IMR-90 (cell line): ENCODE data around the gene RNF213. TPM values are rescaled to one million over a fixed set of nuclear protein-coding genes. Genes with fewer than 3 reads are reported as not detected.

Experiments used
- ATAC-seq: fragments of 200-7000 bp; cut with Tn5 transposase; 2 replicates; pipeline ENCODE4 v1.9.1; 2020; ENCODE audit warnings: low read depth, mild to moderate bottlenecking, moderate library complexity
- BruUV-seq: library from RNA; stranded (reverse); fragments of 400-500 nt; replicated peaks from 2 replicates; lab custom pipeline; 2021; lab: Mats Ljungman, UMichigan
- CTCF ChIA-PET: fragments of 300-600 bp; formaldehyde crosslinking; extraction: SDS; loops from one replicate; lab custom pipeline; 2021; ENCODE audit warnings: antibody characterized with exemption; lab: Yijun Ruan, JAX
- POLR2A ChIA-PET: fragments of 300-600 bp; sonication (Branson Sonifier 250); formaldehyde crosslinking; loops from one replicate; lab custom pipeline; 2022; ENCODE audit warnings: antibody characterized with exemption; ENCODE audit not compliant: unreplicated experiment; lab: Charles Lee
- DNase-seq: peaks from one replicate; pipeline ENCODE4 v3.0.0; 2013
- H2AFZ ChIP-seq: replicated peaks from 2 replicates; pipeline ENCODE3; 2013; ENCODE audit warnings: low read length, mild to moderate bottlenecking; ENCODE audit not compliant: poor library complexity
- H2AK5ac ChIP-seq: 2 replicates; pipeline ENCODE4 v1.6.1; 2013; ENCODE audit warnings: low read depth, low read length, inconsistent platforms
- H2AK9ac ChIP-seq: replicated peaks from 2 replicates; pipeline ENCODE3; 2013; ENCODE audit warnings: mild to moderate bottlenecking, low read depth, low read length, moderate library complexity; ENCODE audit not compliant: poor library complexity
- H2BK120ac ChIP-seq: 2 replicates; pipeline ENCODE4 v1.6.1; 2013; ENCODE audit warnings: low read depth, low read length, inconsistent platforms
- H2BK15ac ChIP-seq: 3 replicates; pipeline ENCODE4 v1.6.1; 2013; ENCODE audit warnings: low read depth, low read length, inconsistent platforms
- H2BK20ac ChIP-seq: 2 replicates; pipeline ENCODE4 v1.6.1; 2013; ENCODE audit warnings: low read depth, mild to moderate bottlenecking, inconsistent platforms, low read length, moderate library complexity
- H2BK5ac ChIP-seq: 2 replicates; pipeline ENCODE4 v1.6.1; 2013; ENCODE audit warnings: mild to moderate bottlenecking, low read depth, low read length, inconsistent platforms; ENCODE audit not compliant: poor library complexity, severe bottlenecking
- H3K14ac ChIP-seq: replicated peaks from 2 replicates; pipeline ENCODE4 v1.6.1; 2013; ENCODE audit warnings: low read depth, low read length, inconsistent platforms
- H3K18ac ChIP-seq: 2 replicates; pipeline ENCODE4 v1.6.1; 2013; ENCODE audit warnings: low read depth, low read length, control low read depth
- H3K23ac ChIP-seq: 2 replicates; pipeline ENCODE4 v1.6.1; 2013; ENCODE audit warnings: low read depth, low read length, inconsistent platforms
- H3K27ac ChIP-seq: 2 replicates; pipeline ENCODE4 v1.5.1; 2013; ENCODE audit warnings: mild to moderate bottlenecking, control low read depth, low read length; ENCODE audit not compliant: insufficient read depth
- H3K27me3 ChIP-seq: 2 replicates; pipeline ENCODE4 v1.6.1; 2013; ENCODE audit warnings: low read length; ENCODE audit not compliant: control insufficient read depth, insufficient read depth
- H3K36me3 ChIP-seq: 2 replicates; pipeline ENCODE4 v1.6.1; 2013; ENCODE audit warnings: low read length, mixed read lengths; ENCODE audit not compliant: control insufficient read depth, insufficient read depth
- H3K4ac ChIP-seq: 2 replicates; pipeline ENCODE4 v1.6.1; 2013; ENCODE audit warnings: low read depth, low read length, inconsistent platforms
- H3K4me1 ChIP-seq: 2 replicates; pipeline ENCODE4 v1.6.1; 2013; ENCODE audit warnings: low read length, mixed read lengths; ENCODE audit not compliant: control insufficient read depth, insufficient read depth
- H3K4me2 ChIP-seq: 2 replicates; pipeline ENCODE4 v1.6.1; 2013; ENCODE audit warnings: low read depth, mild to moderate bottlenecking, control low read depth, low read length, moderate library complexity
- H3K4me3 ChIP-seq: 2 replicates; pipeline ENCODE4 v1.5.1; 2013; ENCODE audit warnings: low read depth, mild to moderate bottlenecking, control low read depth, low read length, moderate library complexity; ENCODE audit not compliant: insufficient read depth
- H3K56ac ChIP-seq: 2 replicates; pipeline ENCODE4 v1.6.1; 2013; ENCODE audit warnings: low read length, inconsistent platforms; ENCODE audit not compliant: insufficient read depth; ENCODE audit errors: extremely low read depth
- H3K79me1 ChIP-seq, 2 experiments: 2 replicates each; pipeline ENCODE4 v1.6.1; 2013; ENCODE audit warnings: low read length in 2 of 2, inconsistent platforms in 1 of 2, low read depth in 1 of 2
- H3K9ac ChIP-seq: 2 replicates; pipeline ENCODE4 v1.6.1; 2013; ENCODE audit warnings: low read depth, low read length, control low read depth
- H3K9me1 ChIP-seq: 2 replicates; pipeline ENCODE4 v1.6.1; 2013; ENCODE audit warnings: low read length, inconsistent platforms; ENCODE audit not compliant: insufficient read depth
- H3K9me3 ChIP-seq: 2 replicates; pipeline ENCODE4 v1.6.1; 2013; ENCODE audit warnings: low read length; ENCODE audit not compliant: control insufficient read depth, insufficient read depth
- H4K20me1 ChIP-seq: 2 replicates; pipeline ENCODE4 v1.6.1; 2013; ENCODE audit warnings: low read length, inconsistent platforms; ENCODE audit not compliant: insufficient read depth
- H4K5ac ChIP-seq: 2 replicates; pipeline ENCODE4 v1.6.1; 2013; ENCODE audit warnings: mild to moderate bottlenecking, low read depth, low read length, control low read depth
- H4K8ac ChIP-seq, 2 experiments: 2 replicates each; pipeline ENCODE4 v1.6.1; 2013; ENCODE audit warnings: low read depth in 2 of 2, low read length in 2 of 2, control low read depth in 1 of 2, inconsistent platforms in 1 of 2
- H4K91ac ChIP-seq: 2 replicates; pipeline ENCODE4 v1.6.1; 2013; ENCODE audit warnings: low read depth, low read length, inconsistent platforms; ENCODE audit not compliant: insufficient read depth
- BHLHE40 ChIP-seq: fragments of 150-350 bp; IDR thresholded peaks from 2 replicates; pipeline ENCODE4 v1.6.1; 2016; ENCODE audit warnings: mild to moderate bottlenecking, low read depth, low read length
- CEBPB ChIP-seq: IDR thresholded peaks from 2 replicates; pipeline ENCODE4 v1.6.1; 2012; ENCODE audit warnings: low read depth, low read length, improper control_type of control experiment
- CHD1 ChIP-seq: IDR thresholded peaks from 2 replicates; pipeline ENCODE4 v1.6.1; 2012; ENCODE audit warnings: low read depth, low read length, improper control_type of control experiment
- MAFK ChIP-seq: IDR thresholded peaks from 2 replicates; pipeline ENCODE4 v1.6.1; 2012; ENCODE audit warnings: low read depth, low read length, improper control_type of control experiment
- NFE2L2 ChIP-seq: fragments of 150-350 bp; IDR thresholded peaks from 2 replicates; pipeline ENCODE4 v1.6.1; 2016; ENCODE audit warnings: low read depth, mild to moderate bottlenecking, low read length
- POLR2A ChIP-seq: IDR thresholded peaks from 2 replicates; pipeline ENCODE4 v1.6.1; 2012; ENCODE audit warnings: mild to moderate bottlenecking, low read depth, low read length
- RAD21 ChIP-seq: IDR thresholded peaks from 2 replicates; pipeline ENCODE4 v1.6.1; 2012; ENCODE audit warnings: low read length, improper control_type of control experiment
- WGBS, 2 experiments: methylation state at CpG; one replicate each; pipeline versions ENCODE4 v1.1.5 to v1.1.7; 2013; ENCODE audit warnings: missing lambda C conversion rate in 2 of 2; ENCODE audit not compliant: insufficient read length in 1 of 2; ENCODE audit errors: extremely low coverage in 2 of 2; 5-methylcytosine and 5-hydroxymethylcytosine counted together
- dilution Hi-C: fragments of 300-500 bp; cut with HindIII; formaldehyde crosslinking; loops from one replicate; pipeline ENCODE4 v1.14.3; 2018; ENCODE audit warnings: low sequenced_read_pairs; ENCODE audit not compliant: unreplicated experiment
- in situ Hi-C: fragments of 300-500 bp; cut with MboI; formaldehyde crosslinking; loops from 3 replicates; pipeline ENCODE4 v1.14.3; 2019; ENCODE audit warnings: low sequenced_read_pairs, inconsistent platforms, mixed read lengths
- intact Hi-C: fragments of 100-400 bp; cut with micrococcal nuclease; formaldehyde crosslinking; loops from 2 replicates; pipeline ENCODE4 v1.10.0; 2022
- polyA plus RNA-seq, 3 experiments: library from polyadenylated mRNA; depleted of rRNA; stranded (reverse); fragments of >200 nt; gene quantifications; 2 replicates each; pipeline ENCODE4 v1.2.3, GENCODE V29; 2012; ENCODE audit warnings: low replicate concordance in 1 of 3
- total RNA-seq: library from RNA; depleted of rRNA; stranded (reverse); fragments of >200 nt; gene quantifications from 2 replicates; pipeline ENCODE4 v1.2.3, GENCODE V29; 2012

RNF213 gene
- total and polyA plus RNA-seq, 2 of the 4 experiments (the other 2 are of a cell fraction) = 23.4 to 36.0 TPM

DNA sequence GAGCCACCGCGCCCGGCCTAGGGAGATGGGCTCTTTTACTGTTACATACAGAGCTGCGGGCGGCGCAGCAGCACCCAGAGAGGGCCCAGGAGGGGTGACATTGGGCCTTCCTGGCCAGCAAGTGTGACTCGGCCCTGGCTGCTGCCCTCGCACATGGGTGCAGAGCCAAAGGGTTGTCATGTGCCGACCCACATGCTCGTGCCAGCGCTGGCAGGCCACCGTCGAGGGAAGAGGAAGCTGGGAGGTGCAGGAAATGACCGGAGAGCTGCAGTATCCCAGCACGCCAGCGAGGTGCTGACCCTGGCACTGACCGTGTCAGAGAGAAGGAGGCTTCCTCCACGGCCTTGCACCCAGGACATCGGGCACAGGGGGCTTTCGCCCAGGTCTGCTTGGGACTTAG, 162.3 kb downstream of the RNF213 start:
- H3K36me3 ChIP-seq = peaks cover 7% of the 10 kb centered on the region
- no peak overlapping the region for H4K91ac ChIP-seq
- H2BK120ac ChIP-seq = no peak overlapping the region
- H3K18ac ChIP-seq = no peak overlapping the region
- BruUV-seq = no TSS peak
- no peaks in the 10 kb centered on the region for H3K9me3 ChIP-seq
- dilution Hi-C loops = no loop called here
- no peak overlapping the region for H4K5ac ChIP-seq
- CTCF ChIA-PET = no interaction called here
- no peak overlapping the region for H3K4me2 ChIP-seq
- no peak overlapping the region for H2AFZ ChIP-seq
- no peak overlapping the region for H3K23ac ChIP-seq
- no peak overlapping the region for H2AK9ac ChIP-seq
- H4K8ac ChIP-seq = no peak overlapping the region
- no peak overlapping the region for H3K14ac ChIP-seq
- POLR2A ChIA-PET = no interaction called here
- no peak overlapping the region for H3K27ac ChIP-seq
- no peak overlapping the region for H3K56ac ChIP-seq
- H3K9me1 ChIP-seq = peaks cover 5% of the 10 kb centered on the region
- in situ Hi-C loops = loop anchor here (10.0 kb wide), 1 partner anchor 452 kb away; no protein-coding TSS in a partner anchor
- DNase-seq (no peak), ATAC-seq (no peak)
- no peak overlapping the region for H2BK5ac ChIP-seq
- intact Hi-C loops = no loop called here
- H4K20me1 ChIP-seq = peaks cover 17% of the 10 kb centered on the region
- no peaks in the 10 kb centered on the region for H3K27me3 ChIP-seq
- no peak for TF ChIP-seq NFE2L2
- TF ChIP-seq MAFK = no peak
- TF ChIP-seq CHD1 = no peak
- no peak for TF ChIP-seq POLR2A
- no peak for TF ChIP-seq RAD21
- no peak for TF ChIP-seq CEBPB
- no peak for TF ChIP-seq BHLHE40
- H3K4me3 ChIP-seq = no peak overlapping the region
- no peak overlapping the region for H3K9ac ChIP-seq
- H3K79me1 ChIP-seq = peaks cover 22 to 25% of the 10 kb centered on the region in 2 experiments
- WGBS, 2 experiments = 85% methylated on average over 13 of the region's 20 CpGs; no CpG with 5 or more reads in 1 of the 2 experiments
- no peak overlapping the region for H2BK15ac ChIP-seq
- H3K4ac ChIP-seq = no peak overlapping the region
- H3K4me1 ChIP-seq = peaks cover 1% of the 10 kb centered on the region; the same call in 1 of the 2 replicates
- no peak overlapping the region for H2AK5ac ChIP-seq
- no peak overlapping the region for H2BK20ac ChIP-seq
